Measurements from ENCODE around the gene PEX3. TPM values are rescaled to one million over a fixed set of nuclear protein-coding genes. Genes with fewer than 3 reads are reported as not detected.

Gene PEX3, protein sequence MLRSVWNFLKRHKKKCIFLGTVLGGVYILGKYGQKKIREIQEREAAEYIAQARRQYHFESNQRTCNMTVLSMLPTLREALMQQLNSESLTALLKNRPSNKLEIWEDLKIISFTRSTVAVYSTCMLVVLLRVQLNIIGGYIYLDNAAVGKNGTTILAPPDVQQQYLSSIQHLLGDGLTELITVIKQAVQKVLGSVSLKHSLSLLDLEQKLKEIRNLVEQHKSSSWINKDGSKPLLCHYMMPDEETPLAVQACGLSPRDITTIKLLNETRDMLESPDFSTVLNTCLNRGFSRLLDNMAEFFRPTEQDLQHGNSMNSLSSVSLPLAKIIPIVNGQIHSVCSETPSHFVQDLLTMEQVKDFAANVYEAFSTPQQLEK
- total RNA-seq = 10 to 100 TPM in 1 of 2 donors, 1 to 10 TPM in 1; 8.4 to 14.9 TPM

- Histone ChIP-seq H3K27ac (peak within 1 kb of the TSS; percentile 62 to 82), H3K36me3 (no peaks in the 10 kb centered on the region), H3K4me3 (peak within 1 kb of the TSS; percentile 70 to 78), H3K27me3 (no peaks in the 10 kb centered on the region), H3K9me3 (no peaks in the 10 kb centered on the region), H3K4me1 (peaks cover 0 to 21% of the 10 kb centered on the region in 2 donors)
- peak; percentile 91 for DNase-seq (ENCODE audit: low spot score)
- peak in 1 of 2 donors; percentile 13 for TF ChIP-seq CTCF (IDR thresholded peaks at IDR 0.05)
Measured at GRCh38 chr6:143450453-143451371, at the start of gene PEX3, which contains the start of gene ADAT2. Gene PEX3 (plus strand): TSS chr6:143450805. CDS start chr6:143451043, 238 bp downstream. Gene ADAT2 (minus strand): TSS chr6:143450695. CDS start chr6:143450658, 37 bp downstream.

GRCh38 chr6:143401068-143401446 is 49.5 kb upstream of the PEX3 start:
- H3K4me1 ChIP-seq = peaks cover 0 to 21% of the 10 kb centered on the region in 2 donors
- no peak overlapping the region for H3K4me3 ChIP-seq
- DNase-seq (ENCODE audit: low spot score) = no peak
- no peaks in the 10 kb centered on the region for H3K27me3 ChIP-seq
- no peaks in the 10 kb centered on the region for H3K36me3 ChIP-seq
- TF ChIP-seq CTCF (IDR thresholded peaks at IDR 0.05) = no peak
- H3K27ac ChIP-seq = no peak overlapping the region
- H3K9me3 ChIP-seq = no peaks in the 10 kb centered on the region

DNA sequence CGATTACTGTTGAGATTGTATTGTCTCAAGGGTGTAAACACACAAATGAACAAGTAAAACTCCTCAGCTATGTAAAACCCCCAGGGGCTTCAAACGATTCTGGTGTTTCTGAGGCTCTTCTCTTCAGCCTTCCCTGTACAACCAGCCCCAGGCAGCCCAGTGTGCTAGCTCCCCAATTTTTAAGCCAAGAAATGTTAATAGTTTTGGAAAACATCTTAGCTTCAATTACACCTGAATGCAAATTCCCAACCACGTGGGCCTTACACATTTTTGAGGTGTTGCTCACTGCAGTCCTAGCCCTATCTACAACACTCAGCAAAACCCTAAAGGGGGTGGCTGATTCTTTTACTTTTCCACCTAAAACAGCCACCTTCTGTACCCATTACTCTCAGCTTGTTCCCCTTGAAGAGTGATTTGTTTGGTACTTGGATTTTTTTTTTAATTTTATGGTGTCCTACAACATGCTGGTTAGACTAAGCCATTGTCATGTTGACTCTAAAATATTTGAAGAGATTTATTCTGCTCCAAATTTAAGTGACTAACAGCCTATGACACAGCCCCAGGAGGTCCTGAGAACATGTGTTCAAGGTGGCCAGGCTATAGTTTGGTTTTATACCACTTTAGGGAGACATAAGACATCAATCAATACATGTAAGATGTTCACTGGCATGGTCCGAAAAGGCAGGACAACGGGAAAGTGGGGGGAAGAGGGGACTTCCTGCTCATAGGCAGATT is 48.8 kb upstream of the PEX3 start:
- no peak for TF ChIP-seq CTCF (IDR thresholded peaks at IDR 0.05)
- H3K9me3 ChIP-seq = no peaks in the 10 kb centered on the region
- H3K4me3 ChIP-seq = no peak overlapping the region
- H3K36me3 ChIP-seq = no peaks in the 10 kb centered on the region
- peaks cover 0 to 21% of the 10 kb centered on the region in 2 donors for H3K4me1 ChIP-seq
- DNase-seq (ENCODE audit: low spot score) = no peak
- H3K27me3 ChIP-seq = no peaks in the 10 kb centered on the region
- no peak overlapping the region for H3K27ac ChIP-seq

DNA sequence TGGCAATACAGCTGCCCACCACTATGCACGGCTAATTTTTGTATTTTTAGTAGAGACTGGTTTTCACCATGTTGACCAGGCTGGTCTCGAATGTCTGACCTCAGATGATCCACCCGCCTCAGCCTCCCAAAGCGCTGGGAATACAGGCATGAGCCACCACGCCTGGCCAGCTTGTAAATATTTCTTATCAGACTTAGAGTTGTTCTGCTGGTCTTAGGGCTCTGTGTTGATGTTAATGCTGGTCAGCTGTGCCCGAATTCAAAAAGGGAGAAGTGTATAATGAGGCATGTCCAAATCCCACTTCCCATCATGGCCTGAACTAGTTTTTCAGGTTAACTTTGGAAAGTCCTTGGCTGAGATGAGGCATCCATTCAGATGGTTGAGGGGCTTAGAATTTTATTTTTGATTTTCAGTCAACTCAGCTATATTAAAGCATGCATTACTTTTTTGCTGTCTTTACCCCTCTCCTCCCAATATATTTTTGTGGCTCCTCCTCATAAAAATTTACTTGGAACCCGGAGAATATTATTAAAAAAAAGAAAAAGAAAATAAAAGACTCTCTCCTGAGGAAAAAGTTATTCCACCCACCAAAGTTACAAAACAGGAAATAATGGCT is 47.8 kb upstream of the PEX3 start:
- Histone ChIP-seq H3K36me3 (no peaks in the 10 kb centered on the region), H3K27ac (no peak overlapping the region), H3K4me3 (no peak overlapping the region), H3K9me3 (no peaks in the 10 kb centered on the region), H3K27me3 (no peaks in the 10 kb centered on the region), H3K4me1 (peaks cover 0 to 13% of the 10 kb centered on the region in 2 donors)
- DNase-seq (ENCODE audit: low spot score) = no peak
- no peak for TF ChIP-seq CTCF (IDR thresholded peaks at IDR 0.05)

Data from right atrium auricular region (tissue), 2 donors.